ENCODE measurements around the gene MYO16. TPM values are rescaled to one million over a fixed set of nuclear protein-coding genes. Genes with fewer than 3 reads are reported as not detected.

MYO16 gene
- total and polyA plus RNA-seq, 3 experiments from 2014 or later, result 0.15 to 0.38 TPM; not detected in 1

GRCh38 chr13:108917581-108917980, 288.2 kb downstream of the MYO16 start:
- ChIA-PET CTCF (no interaction called here), POLR2A (no interaction called here)
- peaks cover 0 to 4% (median 0%) of the 10 kb centered on the region in 5 donors for H3K9me3 Mint-ChIP-seq
- Histone ChIP-seq H3K4me1 (ENCODE audit: insufficient read depth, low read length) (peaks cover 9% of the 10 kb centered on the region), H3K27ac (ENCODE audit: low read depth, low read length) (no peak overlapping the region), H3K4me3 (ENCODE audit: low read length) (no peak overlapping the region), H3K36me3 (ENCODE audit: insufficient read depth, low read length) (no peaks in the 10 kb centered on the region), H3K27me3 (ENCODE audit: insufficient read depth, low read length, poor library complexity, severe bottlenecking) (no peaks in the 10 kb centered on the region), H3K9me3 (ENCODE audit: low read length) (no peaks in the 10 kb centered on the region)
- H3K4me3 Mint-ChIP-seq, result no peak overlapping the region
- no peaks in the 10 kb centered on the region for H3K36me3 Mint-ChIP-seq
- DNase-seq, result no peak
- no peaks in the 10 kb centered on the region for H3K27me3 Mint-ChIP-seq
- peaks cover 11 to 17% (median 16%) of the 10 kb centered on the region in 3 donors for H3K4me1 Mint-ChIP-seq
- no peak overlapping the region for H3K27ac Mint-ChIP-seq

GRCh38 chr13:108919036-108919907, 289.9 kb downstream of the MYO16 start:
- Histone ChIP-seq H3K4me1 (ENCODE audit: insufficient read depth, low read length) (peaks cover 9% of the 10 kb centered on the region), H3K27me3 (ENCODE audit: insufficient read depth, low read length, poor library complexity, severe bottlenecking) (no peaks in the 10 kb centered on the region), H3K36me3 (ENCODE audit: insufficient read depth, low read length) (no peaks in the 10 kb centered on the region), H3K9me3 (ENCODE audit: low read length) (no peaks in the 10 kb centered on the region), H3K27ac (ENCODE audit: low read depth, low read length) (no peak overlapping the region), H3K4me3 (ENCODE audit: low read length) (no peak overlapping the region)
- Mint-ChIP-seq H3K36me3 (no peaks in the 10 kb centered on the region), H3K4me1 (peaks cover 11 to 17% (median 16%) of the 10 kb centered on the region in 3 donors), H3K9me3 (peaks cover 0 to 4% (median 0%) of the 10 kb centered on the region in 5 donors), H3K27ac (no peak overlapping the region), H3K27me3 (no peaks in the 10 kb centered on the region), H3K4me3 (no peak overlapping the region)
- DNase-seq, result no peak
- ChIA-PET POLR2A (no interaction called here), CTCF (no interaction called here)

- Mint-ChIP-seq H3K27me3 (no peaks in the 10 kb centered on the region), H3K4me3 (no peak overlapping the region), H3K36me3 (no peaks in the 10 kb centered on the region), H3K9me3 (peaks cover 0 to 4% (median 0%) of the 10 kb centered on the region in 5 donors), H3K4me1 (peaks cover 9 to 14% (median 13%) of the 10 kb centered on the region in 3 donors), H3K27ac (no peak overlapping the region)
- CTCF ChIA-PET, result no interaction called here
- no peak overlapping the region for H3K4me3 ChIP-seq (ENCODE audit: low read length)
- POLR2A ChIA-PET, result no interaction called here
- H3K27me3 ChIP-seq (ENCODE audit: insufficient read depth, low read length, poor library complexity, severe bottlenecking), result no peaks in the 10 kb centered on the region
- no peak for DNase-seq
- no peaks in the 10 kb centered on the region for H3K36me3 ChIP-seq (ENCODE audit: insufficient read depth, low read length)
- H3K4me1 ChIP-seq (ENCODE audit: insufficient read depth, low read length), result peaks cover 8% of the 10 kb centered on the region
- no peaks in the 10 kb centered on the region for H3K9me3 ChIP-seq (ENCODE audit: low read length)
- no peak overlapping the region for H3K27ac ChIP-seq (ENCODE audit: low read depth, low read length)
Measured at GRCh38 chr13:108920137-108920536, 290.7 kb downstream of the MYO16 start.

GRCh38 chr13:108921238-108921637, 291.8 kb downstream of the MYO16 start:
- Mint-ChIP-seq H3K27me3 (peaks cover 0 to 1% of the 10 kb centered on the region in 2 donors), H3K36me3 (no peaks in the 10 kb centered on the region), H3K4me3 (no peak overlapping the region), H3K9me3 (peaks cover 0 to 4% (median 0%) of the 10 kb centered on the region in 5 donors), H3K4me1 (peaks cover 0 to 3% (median 2%) of the 10 kb centered on the region in 3 donors), H3K27ac (no peak overlapping the region)
- Histone ChIP-seq H3K27ac (ENCODE audit: low read depth, low read length) (no peak overlapping the region), H3K4me3 (ENCODE audit: low read length) (no peak overlapping the region), H3K4me1 (ENCODE audit: insufficient read depth, low read length) (no peaks in the 10 kb centered on the region), H3K9me3 (ENCODE audit: low read length) (no peaks in the 10 kb centered on the region), H3K27me3 (ENCODE audit: insufficient read depth, low read length, poor library complexity, severe bottlenecking) (no peaks in the 10 kb centered on the region), H3K36me3 (ENCODE audit: insufficient read depth, low read length) (no peaks in the 10 kb centered on the region)
- DNase-seq, result no peak
- ChIA-PET CTCF (no interaction called here), POLR2A (no interaction called here)

GRCh38 chr13:108922108-108922507, 292.7 kb downstream of the MYO16 start:
- Histone ChIP-seq H3K36me3 (ENCODE audit: insufficient read depth, low read length) (no peaks in the 10 kb centered on the region), H3K9me3 (ENCODE audit: low read length) (no peaks in the 10 kb centered on the region), H3K27ac (ENCODE audit: low read depth, low read length) (no peak overlapping the region), H3K4me1 (ENCODE audit: insufficient read depth, low read length) (no peaks in the 10 kb centered on the region), H3K4me3 (ENCODE audit: low read length) (no peak overlapping the region), H3K27me3 (ENCODE audit: insufficient read depth, low read length, poor library complexity, severe bottlenecking) (no peaks in the 10 kb centered on the region)
- Mint-ChIP-seq H3K4me3 (no peak overlapping the region), H3K4me1 (no peaks in the 10 kb centered on the region), H3K36me3 (no peaks in the 10 kb centered on the region), H3K9me3 (peaks cover 0 to 4% (median 0%) of the 10 kb centered on the region in 5 donors), H3K27me3 (peaks cover 0 to 3% of the 10 kb centered on the region in 2 donors), H3K27ac (no peak overlapping the region)
- POLR2A ChIA-PET, result no interaction called here
- CTCF ChIA-PET, result no interaction called here
- no peak for DNase-seq

- H3K27me3 ChIP-seq (ENCODE audit: insufficient read depth, low read length, poor library complexity, severe bottlenecking), result no peaks in the 10 kb centered on the region
- no peaks in the 10 kb centered on the region for H3K4me1 Mint-ChIP-seq
- H3K36me3 ChIP-seq (ENCODE audit: insufficient read depth, low read length), result no peaks in the 10 kb centered on the region
- no peak overlapping the region for H3K27ac Mint-ChIP-seq
- H3K9me3 Mint-ChIP-seq, result peaks cover 0 to 4% (median 0%) of the 10 kb centered on the region in 5 donors
- ChIA-PET POLR2A (no interaction called here), CTCF (no interaction called here)
- no peaks in the 10 kb centered on the region for H3K4me1 ChIP-seq (ENCODE audit: insufficient read depth, low read length)
- no peak overlapping the region for H3K4me3 ChIP-seq (ENCODE audit: low read length)
- H3K36me3 Mint-ChIP-seq, result no peaks in the 10 kb centered on the region
- H3K27ac ChIP-seq (ENCODE audit: low read depth, low read length), result no peak overlapping the region
- no peaks in the 10 kb centered on the region for H3K9me3 ChIP-seq (ENCODE audit: low read length)
- no peak for DNase-seq
- H3K27me3 Mint-ChIP-seq, result peaks cover 0 to 3% of the 10 kb centered on the region in 2 donors
- H3K4me3 Mint-ChIP-seq, result no peak overlapping the region
Measured at GRCh38 chr13:108923386-108924047, 294.1 kb downstream of the MYO16 start.

GRCh38 chr13:108924134-108924533, 294.7 kb downstream of the MYO16 start:
- H3K4me3 Mint-ChIP-seq, result no peak overlapping the region
- peaks cover 0 to 4% (median 0%) of the 10 kb centered on the region in 5 donors for H3K9me3 Mint-ChIP-seq
- H3K36me3 Mint-ChIP-seq, result no peaks in the 10 kb centered on the region
- no peaks in the 10 kb centered on the region for H3K4me1 Mint-ChIP-seq
- H3K27ac Mint-ChIP-seq, result no peak overlapping the region
- H3K27me3 Mint-ChIP-seq, result peaks cover 0 to 3% of the 10 kb centered on the region in 2 donors
- POLR2A ChIA-PET, result no interaction called here
- Histone ChIP-seq H3K27me3 (ENCODE audit: insufficient read depth, low read length, poor library complexity, severe bottlenecking) (no peaks in the 10 kb centered on the region), H3K36me3 (ENCODE audit: insufficient read depth, low read length) (no peaks in the 10 kb centered on the region), H3K27ac (ENCODE audit: low read depth, low read length) (no peak overlapping the region), H3K4me3 (ENCODE audit: low read length) (no peak overlapping the region), H3K4me1 (ENCODE audit: insufficient read depth, low read length) (no peaks in the 10 kb centered on the region), H3K9me3 (ENCODE audit: low read length) (no peaks in the 10 kb centered on the region)
- DNase-seq, result no peak
- CTCF ChIA-PET, result no interaction called here

GRCh38 chr13:108924541-108924940, 295.1 kb downstream of the MYO16 start:
- no peaks in the 10 kb centered on the region for H3K9me3 ChIP-seq (ENCODE audit: low read length)
- POLR2A ChIA-PET, result no interaction called here
- Mint-ChIP-seq H3K27me3 (peaks cover 0 to 3% of the 10 kb centered on the region in 2 donors), H3K27ac (no peak overlapping the region), H3K36me3 (no peaks in the 10 kb centered on the region), H3K9me3 (peaks cover 0 to 4% (median 0%) of the 10 kb centered on the region in 5 donors), H3K4me1 (no peaks in the 10 kb centered on the region), H3K4me3 (no peak overlapping the region)
- no peaks in the 10 kb centered on the region for H3K27me3 ChIP-seq (ENCODE audit: insufficient read depth, low read length, poor library complexity, severe bottlenecking)
- CTCF ChIA-PET, result no interaction called here
- no peaks in the 10 kb centered on the region for H3K4me1 ChIP-seq (ENCODE audit: insufficient read depth, low read length)
- H3K36me3 ChIP-seq (ENCODE audit: insufficient read depth, low read length), result no peaks in the 10 kb centered on the region
- H3K4me3 ChIP-seq (ENCODE audit: low read length), result no peak overlapping the region
- H3K27ac ChIP-seq (ENCODE audit: low read depth, low read length), result no peak overlapping the region
- no peak for DNase-seq

Measured in CD8-positive, alpha-beta memory T cell (primary cell).